ENCODE measurements around the gene SLC38A1.

GRCh38 chr12:46303039-46303666 lies 34.3 kb upstream of the SLC38A1 start:
- TF ChIP-seq REST (IDR thresholded peaks at IDR 0.05; ENCODE audit: low read depth): no peak
- TF ChIP-seq MAX (IDR thresholded peaks at IDR 0.05): no peak
- no peak for TF ChIP-seq CREB1 (IDR thresholded peaks at IDR 0.05; ENCODE audit: low read depth)
- no peak for TF ChIP-seq TAF1 (IDR thresholded peaks at IDR 0.05; ENCODE audit: low read depth)
- TF ChIP-seq EP300 (IDR thresholded peaks at IDR 0.05; ENCODE audit: borderline replicate concordance): no peak
- peak; percentile 86 for TF ChIP-seq RAD21 (IDR thresholded peaks at IDR 0.05; ENCODE audit: low read depth)
- 0 out of 2 replicates have a peak, but pooled peaks have one; percentile 20 for TF ChIP-seq TEAD4 (IDR thresholded peaks at IDR 0.05)
- no peak for TF ChIP-seq TCF12 (IDR thresholded peaks at IDR 0.05; ENCODE audit: low read depth)
- no peak for TF ChIP-seq YY1 (IDR thresholded peaks at IDR 0.05; ENCODE audit: low read depth)
- no peak for TF ChIP-seq FOXM1 (IDR thresholded peaks at IDR 0.05; ENCODE audit: borderline replicate concordance, low read depth)

Measured in Ishikawa (cell line).